Activated T-cell treated with anti-CD3 and anti-CD28 coated beads, Interleukin-2, amount 50 U/mL, for 48 hours (primary cell): ENCODE results near the gene CARMIL1.

Experiments
- DNase-seq, 2 experiments: peaks; one replicate each; pipeline ENCODE4 v3.0.0-alpha.2; 2020

The CARMIL1 gene

GRCh38 chr6:25278914-25279747 lies at the start of gene CARMIL1:
TSS of gene CARMIL1 (plus strand) at chr6:25279374. CDS start at chr6:25279796, 422 bp downstream.
- DNase-seq = peak; percentile 78 to 84

- no peak for DNase-seq
These were observed 49.4 kb upstream of the CARMIL1 start for GRCh38 chr6:25229671-25230321.

- no peak for DNase-seq
These were observed 46.7 kb upstream of the CARMIL1 start for GRCh38 chr6:25232479-25232878.

GRCh38 chr6:25233226-25233625 lies 45.9 kb upstream of the CARMIL1 start:
- no peak for DNase-seq

- DNase-seq = no peak
These were observed 41.6 kb upstream of the CARMIL1 start for GRCh38 chr6:25237579-25237978.

GRCh38 chr6:25239059-25239458 lies 40.1 kb upstream of the CARMIL1 start:
- DNase-seq = no peak

GRCh38 chr6:25239498-25239897 lies 39.7 kb upstream of the CARMIL1 start:
- DNase-seq = no peak

- no peak for DNase-seq
These were observed 36.6 kb upstream of the CARMIL1 start for GRCh38 chr6:25242567-25242966.

- DNase-seq = no peak
These were observed 34.3 kb upstream of the CARMIL1 start for GRCh38 chr6:25244865-25245264.

GRCh38 chr6:25248123-25248522 lies 31.1 kb upstream of the CARMIL1 start:
- DNase-seq = no peak

GRCh38 chr6:25249133-25249532 lies 30.0 kb upstream of the CARMIL1 start:
- DNase-seq = no peak

- DNase-seq = peak; percentile 23 to 35
These were observed 28.3 kb upstream of the CARMIL1 start for GRCh38 chr6:25250878-25251277.

GRCh38 chr6:25251426-25251825 lies 27.7 kb upstream of the CARMIL1 start:
- DNase-seq = no peak

GRCh38 chr6:25253351-25253750 lies 25.8 kb upstream of the CARMIL1 start:
- no peak for DNase-seq

GRCh38 chr6:25254671-25255070 lies 24.5 kb upstream of the CARMIL1 start:
- no peak for DNase-seq

GRCh38 chr6:25257686-25258348 lies 21.4 kb upstream of the CARMIL1 start:
- no peak for DNase-seq

GRCh38 chr6:25259756-25260155 lies 19.4 kb upstream of the CARMIL1 start:
- no peak for DNase-seq

- no peak for DNase-seq
These were observed 15.5 kb upstream of the CARMIL1 start for GRCh38 chr6:25263657-25264056.

- DNase-seq = no peak
These were observed 12.6 kb upstream of the CARMIL1 start for GRCh38 chr6:25266456-25267100.

- DNase-seq = no peak
These were observed 11.5 kb upstream of the CARMIL1 start for GRCh38 chr6:25267662-25268061.

- DNase-seq = no peak
These were observed 8.6 kb upstream of the CARMIL1 start for GRCh38 chr6:25270559-25270958.

GRCh38 chr6:25275436-25275835 lies 3.7 kb upstream of the CARMIL1 start:
- no peak for DNase-seq

- DNase-seq = no peak
These were observed 1.8 kb upstream of the CARMIL1 start for GRCh38 chr6:25277386-25277785.
